ENCODE results near the gene MAGIX.

DNA sequence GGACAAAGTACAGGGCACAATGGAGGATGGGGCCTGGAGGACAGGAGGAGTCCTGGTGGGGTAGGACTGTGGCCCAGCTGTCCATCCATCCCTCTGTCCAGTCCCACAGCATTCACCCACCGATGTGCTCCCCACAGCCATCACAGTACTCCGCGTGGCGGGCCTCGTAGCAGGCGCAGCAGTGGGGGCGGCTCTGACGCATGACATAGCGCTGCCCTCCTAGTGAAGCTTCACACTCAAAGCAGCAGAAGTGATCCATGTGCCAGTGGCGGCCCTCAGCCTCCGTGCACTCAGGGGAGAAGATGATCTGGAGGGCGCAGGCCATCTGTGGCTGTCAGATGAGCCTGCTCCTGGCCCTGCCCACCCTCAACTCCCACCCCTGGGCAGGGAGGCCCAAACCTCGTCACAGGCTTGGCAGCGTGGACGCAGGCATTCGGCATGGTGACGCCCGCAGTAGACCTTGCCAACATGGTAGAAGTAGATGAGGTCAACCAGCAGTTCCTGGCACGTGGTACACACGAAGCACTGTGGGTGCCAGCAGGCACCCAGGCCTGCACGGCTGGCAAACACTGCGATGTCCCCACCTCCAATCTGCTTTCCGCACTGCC, 15.4 kb downstream of the MAGIX start:
- TF ChIP-seq, protein P1, sequence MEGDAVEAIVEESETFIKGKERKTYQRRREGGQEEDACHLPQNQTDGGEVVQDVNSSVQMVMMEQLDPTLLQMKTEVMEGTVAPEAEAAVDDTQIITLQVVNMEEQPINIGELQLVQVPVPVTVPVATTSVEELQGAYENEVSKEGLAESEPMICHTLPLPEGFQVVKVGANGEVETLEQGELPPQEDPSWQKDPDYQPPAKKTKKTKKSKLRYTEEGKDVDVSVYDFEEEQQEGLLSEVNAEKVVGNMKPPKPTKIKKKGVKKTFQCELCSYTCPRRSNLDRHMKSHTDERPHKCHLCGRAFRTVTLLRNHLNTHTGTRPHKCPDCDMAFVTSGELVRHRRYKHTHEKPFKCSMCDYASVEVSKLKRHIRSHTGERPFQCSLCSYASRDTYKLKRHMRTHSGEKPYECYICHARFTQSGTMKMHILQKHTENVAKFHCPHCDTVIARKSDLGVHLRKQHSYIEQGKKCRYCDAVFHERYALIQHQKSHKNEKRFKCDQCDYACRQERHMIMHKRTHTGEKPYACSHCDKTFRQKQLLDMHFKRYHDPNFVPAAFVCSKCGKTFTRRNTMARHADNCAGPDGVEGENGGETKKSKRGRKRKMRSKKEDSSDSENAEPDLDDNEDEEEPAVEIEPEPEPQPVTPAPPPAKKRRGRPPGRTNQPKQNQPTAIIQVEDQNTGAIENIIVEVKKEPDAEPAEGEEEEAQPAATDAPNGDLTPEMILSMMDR (conservative IDR thresholded peaks at IDR 0.05): no peak
- TF ChIP-seq ZFX (IDR thresholded peaks at IDR 0.05): no peak
